HG02623 (cell line): ENCODE data around the gene PRDM2.

ENCODE experiments used
- ATAC-seq: cut with Tn5 transposase; IDR thresholded peaks from one replicate; pipeline ENCODE4 v1.9.1; 2021; ENCODE audit warnings: moderate library complexity; ENCODE audit not compliant: unreplicated experiment

The PRDM2 gene

GRCh38 chr1:13786541-13786940 is 86.6 kb downstream of the PRDM2 start:
- no peak for ATAC-seq

- ATAC-seq: no peak
Measured at GRCh38 chr1:13788795-13789194, 88.8 kb downstream of the PRDM2 start.

- no peak for ATAC-seq
Measured at GRCh38 chr1:13790290-13791030, 90.5 kb downstream of the PRDM2 start.

GRCh38 chr1:13792419-13792818 is 92.4 kb downstream of the PRDM2 start:
- no peak for ATAC-seq

GRCh38 chr1:13793088-13793730 is 93.2 kb downstream of the PRDM2 start:
- no peak for ATAC-seq

- ATAC-seq: no peak
Measured at GRCh38 chr1:13794231-13795187, 94.5 kb downstream of the PRDM2 start.

- no peak for ATAC-seq
Measured at GRCh38 chr1:13797397-13797796, 97.4 kb downstream of the PRDM2 start.

- no peak for ATAC-seq
Measured at GRCh38 chr1:13798120-13798519, 98.1 kb downstream of the PRDM2 start.

GRCh38 chr1:13799502-13800283 is 99.7 kb downstream of the PRDM2 start:
- no peak for ATAC-seq

GRCh38 chr1:13801232-13801631 is 101.2 kb downstream of the PRDM2 start:
- no peak for ATAC-seq

- no peak for ATAC-seq
Measured at GRCh38 chr1:13801655-13802486, 101.9 kb downstream of the PRDM2 start.

- ATAC-seq: no peak
Measured at GRCh38 chr1:13802782-13803545, 103.0 kb downstream of the PRDM2 start.

GRCh38 chr1:13803546-13804239 is 103.7 kb downstream of the PRDM2 start:
- ATAC-seq: no peak

- no peak for ATAC-seq
Measured at GRCh38 chr1:13804240-13804633, 104.2 kb downstream of the PRDM2 start.

GRCh38 chr1:13805431-13805830 is 105.4 kb downstream of the PRDM2 start:
- ATAC-seq: no peak

GRCh38 chr1:13806108-13806507 is 106.1 kb downstream of the PRDM2 start:
- ATAC-seq: no peak

GRCh38 chr1:13807209-13807608 is 107.2 kb downstream of the PRDM2 start:
- ATAC-seq: no peak

GRCh38 chr1:13808729-13809131 is 108.7 kb downstream of the PRDM2 start:
- no peak for ATAC-seq
